Endothelial cell of umbilical vein (primary cell): Measurements from ENCODE around the gene PCGF3. TPM values are rescaled to one million over a fixed set of nuclear protein-coding genes. Genes with fewer than 3 reads are reported as not detected.
A peak's percentile ranks its signal among the peaks of the same experiment; 100 is the strongest.

Source experiments
- BruUV-seq: library from RNA; stranded (reverse); fragments of 400-500 nt; replicated peaks from 2 replicates; lab custom pipeline; 2021; lab: Mats Ljungman, UMichigan
- CTCF ChIA-PET: fragments of 300-600, 350-600 bp; sonication (Branson Sonifier 250); formaldehyde crosslinking; loops from one replicate; lab custom pipeline; 2021; ENCODE audit warnings: antibody characterized with exemption, inconsistent platforms; lab: Charles Lee
- POLR2A ChIA-PET: fragments of 300-600, 350-600 bp; sonication (Branson Sonifier 250); formaldehyde crosslinking; loops from one replicate; lab custom pipeline; 2021; ENCODE audit warnings: antibody characterized with exemption, inconsistent platforms; lab: Charles Lee
- DNase-seq: peaks from one replicate; pipeline ENCODE4 v3.0.0-alpha.2; 2011; ENCODE audit warnings: low read depth, low spot score
- FAIRE-seq: peaks from 2 replicates; lab custom pipeline; 2011; peaks lifted over from hg19 to GRCh38; lab: Jason Lieb, UNC
- H2AFZ ChIP-seq: 2 replicates; pipeline ENCODE4 v1.6.0; 2012; ENCODE audit warnings: low read depth, low read length, control low read depth, inconsistent platforms
- H3K27ac ChIP-seq: 2 replicates; pipeline ENCODE4 v1.5.1; 2011; ENCODE audit warnings: low read depth, mild to moderate bottlenecking, control low read depth, low read length, moderate library complexity; ENCODE audit not compliant: insufficient read depth
- H3K27me3 ChIP-seq, 2 experiments: 2 replicates each; pipeline versions ENCODE4 v1.6.0 to v1.6.1; 2011; ENCODE audit warnings: low read length in 2 of 2, mixed read lengths in 1 of 2; ENCODE audit not compliant: control insufficient read depth in 2 of 2, insufficient read depth in 2 of 2
- H3K36me3 ChIP-seq, 2 experiments: 2 replicates in 1 of 2; 3 replicates in 1 of 2; pipeline ENCODE4 v1.5.1; 2011; ENCODE audit warnings: low read length in 2 of 2, mild to moderate bottlenecking in 1 of 2, moderate library complexity in 1 of 2; ENCODE audit not compliant: control insufficient read depth in 2 of 2, insufficient read depth in 2 of 2; ENCODE audit errors: extremely low read depth in 1 of 2
- H3K4me1 ChIP-seq: 3 replicates; pipeline ENCODE4 v1.5.1; 2011; ENCODE audit warnings: mild to moderate bottlenecking, low read length; ENCODE audit not compliant: control insufficient read depth, insufficient read depth; ENCODE audit errors: extremely low read depth
- H3K4me2 ChIP-seq: 2 replicates; pipeline ENCODE4 v1.6.1; 2011; ENCODE audit warnings: low read length, control low read depth, mixed read lengths; ENCODE audit not compliant: insufficient read depth
- H3K4me3 ChIP-seq, 3 experiments: fragments of 200-600 bp in 1 of 3; sonication (generic), shearing (Covaris generic) in 1 of 3; replicated peaks in 1 of 3; 2 replicates each; pipeline ENCODE4 v1.5.1; 2011 to 2016; ENCODE audit warnings: control low read depth in 3 of 3, low read length in 3 of 3, mild to moderate bottlenecking in 2 of 3, inconsistent platforms in 1 of 3, low read depth in 1 of 3, moderate library complexity in 1 of 3; ENCODE audit not compliant: insufficient read depth in 1 of 3
- H3K79me2 ChIP-seq: 2 replicates; pipeline ENCODE4 v1.6.0; 2012; ENCODE audit warnings: low read length, inconsistent platforms; ENCODE audit not compliant: control insufficient read depth, insufficient read depth
- H3K9ac ChIP-seq: replicated peaks from 2 replicates; pipeline ENCODE3; 2011; ENCODE audit warnings: low read length, control low read depth; ENCODE audit not compliant: insufficient read depth; ENCODE audit errors: extremely low read depth
- H3K9me1 ChIP-seq: replicated peaks from 3 replicates; pipeline ENCODE4 v1.6.0; 2011; ENCODE audit warnings: mild to moderate bottlenecking, low read length; ENCODE audit not compliant: control insufficient read depth, insufficient read depth; ENCODE audit errors: extremely low read depth
- H3K9me3 ChIP-seq: replicated peaks from 2 replicates; pipeline ENCODE4 v1.5.1; 2012; ENCODE audit warnings: low read length, inconsistent platforms; ENCODE audit not compliant: control insufficient read depth, insufficient read depth
- H4K20me1 ChIP-seq: replicated peaks from 2 replicates; pipeline ENCODE3; 2011; ENCODE audit warnings: mild to moderate bottlenecking, low read length; ENCODE audit not compliant: control insufficient read depth, insufficient read depth; ENCODE audit errors: extremely low read depth
- CTCF ChIP-seq, 2 donors: IDR thresholded peaks; 1 replicate in 1 of 2; 2 replicates in 1 of 2; pipeline ENCODE4 v1.5.1; 2011; ENCODE audit warnings: low read length in 2 of 2, mild to moderate bottlenecking in 2 of 2, moderate library complexity in 2 of 2, control low read depth in 1 of 2, inconsistent platforms in 1 of 2, low read depth in 1 of 2; ENCODE audit not compliant: insufficient read depth in 1 of 2; ENCODE audit errors: extremely low read depth in 1 of 2
- EZH2 ChIP-seq: IDR thresholded peaks from 2 replicates; pipeline ENCODE4 v1.6.1; 2012; ENCODE audit warnings: borderline replicate concordance, low read depth, mild to moderate bottlenecking, moderate library complexity, low read length, inconsistent platforms; ENCODE audit not compliant: severe bottlenecking
- FOS ChIP-seq: IDR thresholded peaks from 2 replicates; pipeline ENCODE4 v1.6.1; 2011; ENCODE audit warnings: mild to moderate bottlenecking, low read length, moderate library complexity, borderline replicate concordance; ENCODE audit not compliant: insufficient read depth
- GATA2 ChIP-seq: IDR thresholded peaks from 2 replicates; pipeline ENCODE4 v1.7.0; 2011; ENCODE audit warnings: low read depth, mild to moderate bottlenecking, moderate library complexity, mixed read lengths, low read length; ENCODE audit not compliant: insufficient read length, insufficient read depth
- MYC ChIP-seq: IDR thresholded peaks from one replicate; pipeline ENCODE4 v1.6.1; 2011; ENCODE audit warnings: mild to moderate bottlenecking, low read depth, low read length
- POLR2A ChIP-seq: IDR thresholded peaks from 2 replicates; pipeline ENCODE4 v1.6.1; 2012; ENCODE audit warnings: low read depth, mild to moderate bottlenecking, control low read depth, low read length
- dilution Hi-C: fragments of 300-500 bp; cut with MboI; formaldehyde crosslinking; loops from one replicate; pipeline ENCODE4 v1.15.0; 2019; ENCODE audit warnings: low sequenced_read_pairs; ENCODE audit not compliant: extremely low pct_ligation_motif_present
- intact Hi-C: fragments of 100-400 bp; cut with micrococcal nuclease; formaldehyde crosslinking; loops from one replicate; pipeline ENCODE4 v1.10.0; 2022
- polyA plus RNA-seq, 4 experiments: library from polyadenylated mRNA; depleted of rRNA in 3 of 4; stranded (reverse) in 3 of 4; unstranded in 1 of 4; fragments of >200 nt; gene quantifications; 2 replicates each; pipeline versions ENCODE4 v1.2.1 to v1.2.3, GENCODE V29; 2011 to 2012; ENCODE audit warnings: missing spikeins in 1 of 4
- total RNA-seq: library from RNA; stranded (reverse); gene quantifications from 2 replicates; pipeline ENCODE4 v1.2.3, GENCODE V29; 2021

The PCGF3 gene
- total and polyA plus RNA-seq, 2 donors (not counting 3 experiments of a cell fraction or from before 2014, with no cell fraction given) = 70.2 to 91.8 TPM

DNA sequence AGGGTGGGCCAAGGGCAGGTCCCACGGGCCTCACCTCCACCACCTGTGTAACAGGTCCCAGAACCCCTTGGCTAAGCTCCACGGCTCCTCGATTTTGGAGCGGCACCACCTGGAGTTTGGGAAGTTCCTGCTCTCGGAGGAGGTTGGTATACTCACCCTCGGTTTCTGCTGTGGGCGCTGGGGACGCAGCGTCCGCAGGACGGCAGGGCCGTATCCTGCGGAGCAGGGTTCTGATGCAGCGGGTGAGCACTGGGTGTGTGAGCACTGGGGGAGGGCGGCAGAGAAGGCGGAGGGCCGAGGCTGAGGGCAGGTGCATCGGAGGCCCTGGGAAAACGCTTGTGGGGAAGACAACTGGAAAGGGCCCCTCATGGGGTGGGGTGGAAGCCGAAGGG, 42.6 kb upstream of the PCGF3 start:
- FAIRE-seq (no peak), DNase-seq (no peak)
- Histone ChIP-seq H3K36me3 (no peaks in the 10 kb centered on the region), H3K9me3 (no peaks in the 10 kb centered on the region), H4K20me1 (no peaks in the 10 kb centered on the region), H3K9ac (no peak overlapping the region), H3K79me2 (no peaks in the 10 kb centered on the region), H3K4me1 (no peaks in the 10 kb centered on the region), H3K4me2 (no peak overlapping the region), H2AFZ (peak overlapping the region; percentile 84), H3K9me1 (no peaks in the 10 kb centered on the region), H3K4me3 (peak overlapping the region in 1 of 3 experiments; percentile 38), H3K27me3 (peaks cover 0 to 5% of the 10 kb centered on the region in 2 experiments), H3K27ac (no peak overlapping the region)
- dilution Hi-C loops (no loop called here), intact Hi-C loops (no loop called here)
- ChIA-PET POLR2A (no interaction called here), CTCF (no interaction called here)
- TF ChIP-seq CTCF (IDR thresholded peaks at IDR 0.05; ENCODE audit: extremely low read depth in 1 of 2, insufficient read depth in 1 of 2, low read depth in 1 of 2, low read length in 2 of 2) (no peak), FOS (no peak), MYC (no peak), EZH2 (no peak), GATA2 (no peak), POLR2A (no peak)
- BruUV-seq = no TSS peak
